ENCODE data around the gene PMEL.
"Not testable (repeated sequence)": the region's sequence is repeated elsewhere in the genome, so short reads cannot be mapped to it uniquely, and the experiment has no call there.

The PMEL gene

GRCh38 chr12:55925371-55925770, 40.5 kb downstream of the PMEL start:
- DNase-seq (ENCODE audit: low read depth in 2 of 2) = no peak

DNA sequence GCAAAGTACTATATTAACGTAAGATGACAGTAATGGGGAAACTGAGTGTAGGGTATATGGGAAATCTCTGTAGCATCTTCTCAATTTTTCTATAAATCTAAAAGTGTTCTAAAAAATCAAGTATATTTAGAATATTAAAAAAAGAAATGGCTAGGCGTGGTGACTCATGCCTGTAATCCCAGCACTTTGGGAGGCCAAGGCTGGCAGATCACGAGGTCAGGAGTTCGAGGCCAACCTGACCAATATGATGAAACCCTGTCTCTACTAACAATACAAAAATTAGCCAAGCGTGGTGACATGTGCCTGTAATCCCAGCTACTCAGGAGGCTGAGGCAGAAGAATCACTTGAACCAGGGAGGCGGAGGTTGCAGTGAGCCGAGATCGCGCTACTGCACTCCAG, 42.2 kb downstream of the PMEL start:
- not testable (repeated sequence) for DNase-seq (ENCODE audit: low read depth in 2 of 2)

GRCh38 chr12:55922126-55922525, 43.7 kb downstream of the PMEL start:
- no peak for DNase-seq (ENCODE audit: low read depth in 2 of 2)

- not testable (repeated sequence) for DNase-seq (ENCODE audit: low read depth in 2 of 2)
Measured at GRCh38 chr12:55919032-55919431, 46.8 kb downstream of the PMEL start.

- no peak for DNase-seq (ENCODE audit: low read depth in 2 of 2)
Measured at GRCh38 chr12:55915482-55915859, 50.4 kb downstream of the PMEL start.

- DNase-seq (ENCODE audit: low read depth in 2 of 2) = no peak
Measured at GRCh38 chr12:55912908-55913307, 52.9 kb downstream of the PMEL start.

DNA sequence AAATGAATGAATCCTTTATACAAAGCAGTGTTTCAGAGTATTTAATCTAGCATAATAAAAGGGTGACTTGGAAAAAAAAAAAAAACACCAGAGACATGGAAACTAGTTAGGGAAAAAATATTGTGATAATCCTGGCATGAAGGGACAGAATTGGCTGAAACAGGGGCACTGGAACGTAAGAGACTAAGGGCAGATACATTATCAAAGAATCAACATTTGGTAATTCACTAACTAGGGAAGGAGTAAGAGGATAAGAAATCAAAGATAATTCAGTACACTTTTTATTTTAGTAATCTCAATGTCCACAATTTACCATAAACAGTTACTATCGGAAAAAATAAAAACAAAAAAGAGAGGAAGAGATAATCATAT, 56.3 kb downstream of the PMEL start:
- DNase-seq (ENCODE audit: low read depth in 2 of 2) = no peak

DNA sequence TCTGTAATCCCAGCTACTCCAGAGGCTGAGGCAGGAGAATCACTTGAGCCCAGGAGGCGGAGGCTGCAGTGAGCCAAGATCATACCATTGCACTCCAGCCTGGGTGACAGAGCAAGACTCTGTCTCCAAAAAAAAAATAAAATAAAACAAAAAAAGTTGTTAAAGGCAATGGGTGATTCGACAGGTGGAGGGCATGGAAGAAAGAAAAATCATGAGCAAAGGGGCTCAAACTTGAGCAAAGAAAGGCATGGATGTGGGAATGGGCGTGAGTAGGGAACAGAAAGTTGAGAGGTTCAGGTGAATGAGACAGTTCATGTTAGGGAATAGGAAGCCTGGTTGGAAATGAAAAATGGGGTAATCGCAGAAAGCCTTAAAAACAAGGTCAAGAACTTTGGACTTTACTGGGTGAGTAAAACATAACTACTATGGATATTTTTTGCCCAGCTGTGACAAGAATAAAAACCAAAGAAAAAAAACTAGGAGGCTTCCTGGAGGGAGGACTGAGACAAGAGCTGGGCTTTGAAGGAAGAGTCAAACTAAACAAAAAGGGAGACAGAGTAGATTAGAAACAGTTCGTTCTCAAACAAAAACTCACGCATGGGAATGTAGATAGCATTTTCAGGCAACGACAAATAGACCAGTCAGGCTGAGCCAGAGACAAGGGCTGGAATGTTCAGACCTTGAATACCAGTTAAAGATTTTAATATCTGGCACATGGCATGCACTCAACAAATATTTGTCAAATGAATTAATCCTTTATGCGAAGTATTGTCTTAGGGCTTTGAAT, 56.9 kb downstream of the PMEL start:
- DNase-seq (ENCODE audit: low read depth in 2 of 2) = no peak

DNA sequence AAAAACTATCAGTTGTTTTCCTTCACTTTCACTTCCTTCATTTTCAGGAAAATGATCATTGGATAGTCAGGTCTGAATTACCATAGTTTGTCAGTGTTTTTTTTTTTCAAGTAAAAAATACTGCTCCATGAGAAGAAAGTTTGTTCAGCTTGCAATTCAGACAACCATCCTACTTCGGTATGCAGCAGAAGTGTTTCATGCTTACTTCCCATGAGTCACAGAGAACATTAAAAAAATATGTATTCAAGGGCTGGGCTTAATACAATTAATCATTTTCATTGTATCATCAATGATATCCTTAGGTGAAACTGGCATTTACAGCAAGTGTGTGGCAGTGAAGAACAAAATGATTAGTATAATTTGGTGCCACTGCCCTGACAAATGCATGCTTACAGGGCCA, 59.8 kb downstream of the PMEL start:
- DNase-seq (ENCODE audit: low read depth in 2 of 2) = no peak

Measured in activated CD8-positive, alpha-beta memory T cell treated with anti-CD3 and anti-CD28 coated beads for 4 hours (primary cell).